ENCODE data around the gene IL17RB.

The IL17RB gene

DNA sequence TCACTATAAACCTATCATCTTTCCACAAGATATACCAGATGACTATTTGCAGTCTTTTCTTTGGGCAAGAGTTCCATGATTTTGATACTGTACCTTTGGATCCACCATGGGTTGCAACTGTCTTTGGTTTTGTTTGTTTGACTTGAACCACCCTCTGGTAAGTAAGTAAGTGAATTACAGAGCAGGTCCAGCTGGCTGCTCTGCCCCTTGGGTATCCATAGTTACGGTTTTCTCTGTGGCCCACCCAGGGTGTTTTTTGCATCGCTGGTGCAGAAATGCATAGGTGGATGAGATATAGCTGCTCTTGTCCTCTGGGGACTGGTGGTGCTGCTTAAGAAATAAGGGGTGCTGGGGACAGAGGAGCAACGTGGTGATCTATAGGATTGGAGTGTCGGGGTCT lies 33.9 kb upstream of the IL17RB start:
- FAIRE-seq = no peak

DNA sequence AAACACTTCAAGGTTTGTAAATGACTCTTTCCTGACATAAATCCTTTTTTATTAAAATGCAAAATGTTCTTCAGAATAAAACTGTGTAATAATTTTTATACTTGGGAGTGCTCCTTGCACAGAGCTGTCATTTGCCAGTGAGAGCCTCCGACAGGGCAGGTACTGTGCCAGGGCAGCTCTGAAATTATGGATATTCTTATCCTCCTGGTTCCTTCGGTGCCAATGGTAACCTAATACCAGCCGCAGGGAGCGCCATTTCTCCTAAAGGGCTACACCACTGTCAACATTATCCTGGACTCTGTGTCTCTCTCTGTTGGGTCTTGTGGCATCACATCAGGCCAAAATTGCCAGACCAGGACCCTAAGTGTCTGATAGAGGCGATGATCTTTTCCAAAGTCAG lies 33.1 kb upstream of the IL17RB start:
- no peak for FAIRE-seq

More for the DNA sequence above, 33.9 kb upstream of the IL17RB start:
- DNase-seq (ENCODE audit: low spot score) = no peak

DNA sequence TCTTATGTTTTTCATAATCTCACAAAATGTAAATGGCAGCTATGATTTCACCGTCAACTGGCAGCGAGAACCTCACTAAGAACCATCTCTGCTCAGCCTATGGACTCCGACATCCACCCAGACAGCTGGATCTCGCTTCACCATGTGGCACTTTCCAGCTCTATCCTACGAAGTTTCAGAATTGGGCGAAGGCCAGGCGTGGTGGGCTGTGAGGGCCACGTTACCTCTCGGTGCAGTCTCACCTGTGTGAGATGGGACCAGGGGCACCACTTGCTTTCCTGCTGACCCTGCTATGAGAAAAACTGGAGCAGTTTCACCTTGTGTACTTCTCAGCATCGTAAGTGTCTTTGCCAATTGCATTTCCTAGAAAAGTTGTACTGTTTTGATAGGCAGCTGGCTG lies 32.5 kb upstream of the IL17RB start:
- FAIRE-seq = no peak

More for the DNA sequence above, 33.1 kb upstream of the IL17RB start:
- DNase-seq (ENCODE audit: low spot score) = no peak

DNA sequence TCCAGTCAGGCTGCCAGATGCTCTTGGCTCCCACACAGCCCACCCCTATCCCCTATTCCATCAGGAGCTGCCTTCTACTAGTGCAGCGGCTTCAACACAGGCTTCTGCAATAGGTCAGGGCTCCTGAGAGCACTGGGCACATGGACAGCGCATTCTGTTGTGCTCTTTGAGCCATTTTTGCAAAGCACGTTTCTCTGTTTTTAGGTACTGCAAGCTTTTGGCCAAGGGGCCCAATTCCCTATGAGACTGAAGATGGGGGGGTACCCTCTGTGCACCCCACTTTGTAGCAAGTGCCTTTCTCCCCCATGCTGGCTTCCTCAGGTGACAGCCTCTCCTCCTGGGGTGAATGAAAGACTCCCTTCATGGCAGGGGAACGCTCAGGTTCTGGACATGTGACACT lies 31.3 kb upstream of the IL17RB start:
- no peak for DNase-seq (ENCODE audit: low spot score)
- no peak for FAIRE-seq

More for the DNA sequence above, 32.5 kb upstream of the IL17RB start:
- no peak for DNase-seq (ENCODE audit: low spot score)

GRCh38 chr3:53815651-53816050 lies 30.7 kb upstream of the IL17RB start:
- FAIRE-seq (no peak), DNase-seq (ENCODE audit: low spot score) (no peak)

DNA sequence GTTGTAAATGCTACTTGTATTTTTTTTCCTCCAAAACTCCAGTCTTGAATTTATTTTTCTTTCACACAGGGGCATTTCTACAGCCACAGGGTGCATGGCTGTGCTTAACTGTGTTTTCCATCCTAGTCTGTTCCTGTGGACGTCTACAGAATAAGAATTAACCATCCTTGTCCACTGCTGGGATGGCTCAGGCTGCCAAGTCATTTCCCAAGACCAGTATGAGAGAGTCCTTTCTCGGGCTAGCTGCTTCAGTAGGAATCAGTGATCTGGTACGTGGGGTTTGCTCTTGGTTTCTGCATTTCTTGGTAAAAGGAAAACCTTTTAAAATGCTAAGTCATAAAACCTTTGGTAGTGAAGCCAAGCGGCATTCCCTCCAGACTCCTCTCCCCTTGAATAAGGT lies 29.9 kb upstream of the IL17RB start:
- no peak for DNase-seq (ENCODE audit: low spot score)
- FAIRE-seq = no peak

GRCh38 chr3:53817211-53817610 lies 29.2 kb upstream of the IL17RB start:
- no peak for DNase-seq (ENCODE audit: low spot score)
- FAIRE-seq = no peak

DNA sequence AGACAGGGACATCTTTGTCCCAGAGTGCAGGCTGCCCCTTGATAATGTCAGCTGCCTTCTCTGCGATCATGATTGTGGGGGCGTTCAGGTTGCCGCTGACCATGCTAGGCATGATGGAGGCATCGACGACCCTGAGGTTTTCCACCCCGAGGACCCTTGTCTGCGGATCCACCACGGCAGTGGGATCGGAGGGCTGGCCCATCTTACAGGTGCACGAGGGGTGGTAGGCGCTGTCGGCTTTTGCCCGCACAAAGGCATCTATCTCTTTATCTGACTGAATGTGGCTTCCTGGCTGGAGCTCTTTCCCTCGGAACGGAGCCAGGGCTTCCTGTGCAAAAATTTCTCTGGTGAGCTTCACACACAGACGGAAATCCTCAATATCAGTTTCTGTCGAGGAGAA lies 28.6 kb upstream of the IL17RB start:
- DNase-seq (ENCODE audit: low spot score) (no peak), FAIRE-seq (no peak)

DNA sequence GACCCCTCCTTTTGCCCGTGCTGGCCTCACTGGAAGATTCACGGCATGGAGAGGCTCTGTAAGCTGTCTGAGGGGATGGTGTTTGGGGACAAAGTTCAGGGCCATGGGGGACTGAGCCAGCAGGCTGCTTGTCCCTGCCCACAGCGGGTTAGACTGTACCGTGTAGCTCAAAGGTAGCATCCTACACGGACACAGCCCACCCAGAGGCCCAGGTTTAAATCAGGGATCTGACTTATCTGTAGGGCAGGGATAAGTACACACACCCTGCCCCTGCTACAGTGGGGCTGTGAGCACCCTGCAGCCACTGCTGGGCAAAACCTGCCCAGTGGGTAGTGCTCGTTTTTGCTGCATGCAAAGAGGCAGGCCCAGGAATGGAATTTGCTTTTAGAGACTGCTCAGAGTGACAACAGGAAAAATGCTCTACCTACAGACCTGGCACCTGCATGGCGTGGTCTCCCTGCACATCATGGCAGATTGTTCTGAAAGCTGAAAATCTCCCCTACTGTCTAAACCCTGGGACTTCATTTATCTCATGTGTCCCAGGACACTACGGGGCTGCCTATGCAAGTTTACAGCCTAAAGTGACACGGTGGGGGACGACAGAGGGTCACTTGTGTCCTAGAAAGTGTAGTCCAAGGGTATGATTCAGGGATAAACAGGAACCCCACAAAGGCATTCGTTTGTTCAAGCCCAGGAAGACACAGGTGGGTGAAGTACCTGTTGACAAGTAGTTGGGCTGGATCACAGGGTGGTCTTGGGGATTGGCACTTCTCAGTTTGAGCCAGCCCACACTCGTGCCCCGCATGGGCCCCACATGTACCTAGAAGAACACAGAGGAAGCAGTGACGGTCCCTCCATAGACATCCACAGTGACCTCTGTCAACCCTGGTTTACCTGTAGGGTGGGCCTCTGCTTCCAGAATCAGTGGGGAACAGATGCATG lies 27.9 kb upstream of the IL17RB start:
- DNase-seq (ENCODE audit: low spot score) (no peak), FAIRE-seq (no peak)

GRCh38 chr3:53819163-53819868 lies 27.1 kb upstream of the IL17RB start:
- DNase-seq (ENCODE audit: low spot score) (no peak), FAIRE-seq (no peak)

GRCh38 chr3:53820084-53820483 lies 26.3 kb upstream of the IL17RB start:
- no peak for FAIRE-seq
- no peak for DNase-seq (ENCODE audit: low spot score)

DNA sequence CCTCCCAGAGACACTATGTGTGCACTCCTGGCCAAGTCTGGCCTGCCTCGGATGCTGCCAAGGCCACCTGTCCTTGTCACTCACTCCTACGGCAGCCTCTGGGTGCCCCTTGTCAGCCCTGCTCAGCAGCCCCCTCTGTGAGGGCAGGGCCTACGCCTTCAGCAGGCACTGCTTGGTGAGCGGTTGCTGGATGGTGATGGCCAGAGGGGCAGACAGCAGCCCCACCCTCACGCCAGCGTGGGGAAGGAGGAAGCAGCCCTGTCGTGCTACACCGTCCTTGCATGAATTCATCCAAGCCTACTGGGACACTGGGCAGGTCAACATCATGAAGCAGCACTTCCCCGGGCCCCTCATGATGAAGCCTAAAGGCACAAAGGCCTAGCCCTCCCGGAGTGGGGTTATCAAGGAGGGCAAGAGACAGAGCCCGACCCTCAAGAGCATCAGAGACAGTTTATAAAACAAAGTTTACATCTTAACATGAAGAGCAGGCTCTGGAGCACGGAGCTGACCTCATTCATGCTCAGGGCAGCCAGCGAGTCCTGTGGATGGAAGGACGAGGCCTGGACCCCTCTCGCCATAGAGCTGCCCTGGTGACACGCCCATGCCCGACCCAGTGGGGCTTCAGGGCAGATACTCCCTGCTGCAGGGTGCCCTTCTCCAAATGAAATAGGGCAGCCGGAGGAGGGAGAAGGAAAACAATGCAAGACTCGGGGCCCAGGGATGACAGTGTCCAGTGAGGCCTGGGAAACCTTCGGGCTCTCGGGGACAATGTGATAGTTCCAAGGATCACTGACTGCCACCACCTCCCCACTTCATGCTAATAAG lies 25.4 kb upstream of the IL17RB start:
- FAIRE-seq = no peak

DNA sequence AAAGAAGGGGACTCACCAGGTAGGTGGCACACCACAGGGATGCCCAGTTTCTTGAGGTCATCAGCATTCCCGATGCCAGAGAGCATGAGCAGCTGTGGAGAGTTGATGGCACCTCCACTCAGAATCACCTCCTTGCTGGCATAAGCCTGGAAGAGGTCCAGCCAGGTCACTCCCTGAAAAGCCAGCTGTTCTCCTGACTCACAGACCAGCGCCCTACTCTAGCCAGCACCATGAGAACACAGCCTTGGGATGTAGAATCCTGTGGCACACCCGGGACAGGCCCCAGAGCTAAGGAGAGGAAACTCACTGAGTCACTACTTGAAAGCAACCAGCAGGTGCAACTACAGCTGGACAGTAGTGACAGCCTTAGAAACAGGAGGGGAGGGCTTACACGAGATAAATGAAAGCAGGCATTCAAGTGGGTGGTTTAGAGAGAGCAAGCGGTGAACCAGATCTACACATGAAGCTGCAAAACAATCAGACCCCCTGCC lies 24.7 kb upstream of the IL17RB start:
- DNase-seq (ENCODE audit: low spot score) (no peak), FAIRE-seq (no peak)

More for the DNA sequence above, 25.4 kb upstream of the IL17RB start:
- DNase-seq (ENCODE audit: low spot score) = no peak

DNA sequence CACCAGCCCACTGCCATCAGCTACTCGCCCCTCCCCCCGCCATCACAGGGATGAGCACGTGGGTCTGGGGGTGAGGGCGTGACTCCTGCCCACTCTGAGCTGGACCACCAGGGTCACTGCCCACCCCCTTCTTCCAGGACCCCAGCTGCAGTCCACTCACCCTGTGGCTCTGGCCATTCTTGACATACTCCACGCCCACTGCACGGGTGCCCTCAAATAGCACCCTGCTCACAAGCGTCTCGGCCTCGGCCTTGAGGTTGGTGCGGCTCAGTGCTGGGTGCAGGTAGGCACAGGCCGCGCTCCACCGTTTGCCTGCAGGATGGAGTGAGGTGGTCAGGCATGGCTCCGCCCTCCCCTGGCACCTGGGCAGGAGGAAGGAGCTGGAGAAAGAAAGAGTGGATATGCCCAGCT lies 24.0 kb upstream of the IL17RB start:
- DNase-seq (ENCODE audit: low spot score) (no peak), FAIRE-seq (no peak)

DNA sequence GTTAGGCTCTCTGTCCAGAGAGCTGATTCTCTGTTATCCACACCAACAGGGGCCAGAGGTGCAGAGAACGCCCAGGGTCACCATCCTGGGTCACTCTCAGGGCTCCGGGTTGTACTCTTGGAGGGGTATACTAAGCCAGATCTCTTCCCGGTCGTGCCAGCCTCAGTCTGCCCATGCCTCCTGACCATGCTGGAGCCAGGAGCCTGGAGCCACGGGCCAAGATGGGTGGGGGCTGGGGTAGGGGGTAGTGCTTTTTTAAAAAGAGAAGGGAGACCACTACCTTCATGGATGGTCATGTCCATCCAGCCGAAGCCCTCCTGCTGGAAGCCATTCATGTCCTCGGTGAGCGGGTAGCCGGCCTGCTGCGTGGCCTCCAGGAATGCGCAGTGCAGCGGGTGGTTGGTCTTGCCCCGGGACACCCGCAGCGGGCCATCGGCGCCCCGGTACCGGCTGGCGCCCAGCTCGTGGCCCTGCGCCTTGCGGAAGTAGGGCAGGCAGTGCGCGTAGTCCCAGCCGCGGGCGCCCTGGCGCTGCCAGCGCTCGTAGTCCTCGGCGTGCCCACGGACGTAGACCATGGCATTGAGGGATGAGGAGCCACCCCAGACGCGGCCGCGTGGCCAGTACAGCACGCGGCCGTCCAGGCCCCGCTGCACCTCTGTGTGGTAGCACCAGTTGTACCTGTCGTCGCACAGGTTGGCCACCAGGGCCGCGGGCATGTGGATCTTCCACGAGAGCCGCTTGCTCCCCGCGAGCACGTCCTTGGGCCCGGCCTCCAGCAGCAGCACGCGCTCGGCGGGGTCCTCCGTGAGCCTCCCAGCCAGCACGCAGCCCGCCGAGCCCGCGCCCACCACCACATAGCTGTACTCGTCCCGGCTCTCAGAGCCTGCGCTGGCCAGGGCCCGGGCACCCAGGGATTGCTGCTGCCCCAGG lies 23.1 kb upstream of the IL17RB start:
- DNase-seq (ENCODE audit: low spot score) (no peak), FAIRE-seq (no peak)

- FAIRE-seq (no peak), DNase-seq (ENCODE audit: low spot score) (no peak)
These were observed 22.3 kb upstream of the IL17RB start for GRCh38 chr3:53823956-53824657.

DNA sequence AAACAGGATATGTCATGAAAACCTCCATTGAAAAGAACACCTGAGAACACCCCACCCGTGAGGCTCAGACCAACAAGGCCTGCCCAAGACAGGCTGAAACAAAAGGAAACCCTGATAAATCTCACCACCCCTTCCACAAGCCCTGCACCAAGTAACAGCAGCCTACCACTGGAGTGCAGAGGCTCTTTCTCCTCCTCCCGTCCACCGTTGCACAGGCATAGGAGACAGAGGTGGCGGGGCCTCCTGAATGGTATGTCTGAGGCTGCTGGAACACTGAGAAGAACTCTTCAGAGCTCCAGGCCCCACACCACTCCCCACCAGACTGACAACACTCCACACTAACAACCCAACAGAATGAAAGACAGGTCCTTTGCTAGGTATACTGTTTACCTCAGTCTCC lies 21.6 kb upstream of the IL17RB start:
- DNase-seq (ENCODE audit: low spot score) (no peak), FAIRE-seq (no peak)

- no peak for DNase-seq (ENCODE audit: low spot score)
- FAIRE-seq = no peak
These were observed 20.3 kb upstream of the IL17RB start for GRCh38 chr3:53826048-53826447.

DNA sequence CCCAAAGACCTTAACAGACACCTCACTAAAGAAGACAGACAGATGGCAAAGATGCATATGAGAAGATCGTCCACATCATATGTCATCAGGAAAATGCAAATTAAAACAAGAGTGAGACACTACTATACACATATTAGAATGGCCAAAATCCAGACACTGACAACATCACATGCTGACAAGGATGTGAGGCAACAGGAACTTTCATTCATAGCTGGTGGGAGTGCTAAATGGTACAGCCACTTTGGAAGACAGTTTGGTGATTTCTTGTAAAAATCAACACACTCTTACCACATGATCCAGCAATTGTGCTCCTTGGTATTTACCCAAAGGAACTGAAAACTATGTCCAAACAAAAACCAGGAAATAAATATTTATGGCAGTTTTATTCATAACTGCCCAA lies 17.8 kb upstream of the IL17RB start:
- FAIRE-seq (no peak), DNase-seq (ENCODE audit: low spot score) (no peak)

- no peak for FAIRE-seq
- DNase-seq (ENCODE audit: low spot score) = no peak
These were observed 16.8 kb upstream of the IL17RB start for GRCh38 chr3:53829605-53830004.

Data from urothelium cell line (cell line).